GM21360 (cell line): Measurements from ENCODE around the gene HTRA1.

ENCODE experiments used
- ATAC-seq: cut with Tn5 transposase; IDR thresholded peaks from one replicate; pipeline ENCODE4 v1.9.1; 2021; ENCODE audit warnings: mild to moderate bottlenecking, moderate library complexity; ENCODE audit not compliant: unreplicated experiment

The HTRA1 gene

GRCh38 chr10:122493761-122494160 is 32.4 kb downstream of the HTRA1 start:
- no peak for ATAC-seq

DNA sequence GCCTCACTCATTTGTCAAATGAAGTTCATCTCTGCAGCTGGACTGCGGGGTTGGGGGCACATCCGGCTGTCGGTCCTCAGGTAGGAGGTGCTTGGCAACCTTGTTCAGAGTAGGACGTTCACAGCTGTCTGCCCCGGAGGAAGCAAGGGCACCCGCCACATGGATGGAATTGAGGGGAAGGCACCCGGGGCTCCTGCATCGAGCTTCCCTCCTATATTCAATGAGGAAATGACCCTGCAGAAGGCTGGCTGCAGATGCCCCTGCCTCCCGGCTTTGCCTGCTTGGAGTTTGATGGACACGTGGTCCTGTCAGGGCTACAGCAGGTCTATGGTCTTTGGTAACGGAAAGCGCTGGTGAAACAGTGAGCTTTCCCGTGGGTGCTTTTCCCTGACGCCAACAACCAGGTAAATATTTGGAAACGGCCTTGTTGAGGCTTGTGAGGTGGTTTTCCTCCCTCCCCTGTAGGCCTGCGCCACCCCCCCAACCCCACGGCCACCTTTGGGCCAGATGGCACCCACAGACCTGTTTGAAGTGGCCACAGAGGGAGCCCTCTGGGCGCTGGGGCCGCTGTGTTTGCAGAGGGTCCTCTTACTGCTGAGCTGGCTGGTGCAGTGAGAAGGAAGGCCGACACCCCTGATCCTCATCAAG is 32.9 kb downstream of the HTRA1 start:
- no peak for ATAC-seq

- no peak for ATAC-seq
These were observed 33.5 kb downstream of the HTRA1 start for GRCh38 chr10:122494833-122495232.

GRCh38 chr10:122495406-122496340 is 34.3 kb downstream of the HTRA1 start:
- ATAC-seq = no peak

GRCh38 chr10:122497241-122497640 is 35.9 kb downstream of the HTRA1 start:
- no peak for ATAC-seq

GRCh38 chr10:122498521-122498920 is 37.2 kb downstream of the HTRA1 start:
- no peak for ATAC-seq

- ATAC-seq = no peak
These were observed 37.7 kb downstream of the HTRA1 start for GRCh38 chr10:122499012-122499411.

DNA sequence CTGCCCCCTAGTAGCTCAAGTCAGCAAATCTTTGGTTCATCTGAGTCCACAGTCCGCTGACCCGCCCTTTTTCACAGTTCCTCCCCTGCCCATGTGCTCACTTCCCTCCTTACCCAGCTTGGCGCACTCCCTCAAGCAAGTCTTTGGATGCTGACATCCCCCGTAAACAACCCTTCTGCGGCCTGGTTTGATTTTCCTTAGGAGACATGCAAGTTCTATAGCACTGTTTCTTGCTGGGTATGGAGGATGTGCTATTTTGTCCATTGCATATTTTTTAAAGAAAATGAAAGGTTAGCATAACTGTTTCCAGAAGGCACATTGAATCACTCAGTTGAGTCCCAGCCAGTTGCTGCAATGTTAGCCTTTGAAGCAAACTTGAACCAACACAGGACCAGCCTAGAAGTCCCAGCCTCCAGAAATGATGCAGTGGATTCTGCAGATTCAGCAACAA is 38.2 kb downstream of the HTRA1 start:
- no peak for ATAC-seq

- ATAC-seq = no peak
These were observed 38.8 kb downstream of the HTRA1 start for GRCh38 chr10:122500194-122500593.

DNA sequence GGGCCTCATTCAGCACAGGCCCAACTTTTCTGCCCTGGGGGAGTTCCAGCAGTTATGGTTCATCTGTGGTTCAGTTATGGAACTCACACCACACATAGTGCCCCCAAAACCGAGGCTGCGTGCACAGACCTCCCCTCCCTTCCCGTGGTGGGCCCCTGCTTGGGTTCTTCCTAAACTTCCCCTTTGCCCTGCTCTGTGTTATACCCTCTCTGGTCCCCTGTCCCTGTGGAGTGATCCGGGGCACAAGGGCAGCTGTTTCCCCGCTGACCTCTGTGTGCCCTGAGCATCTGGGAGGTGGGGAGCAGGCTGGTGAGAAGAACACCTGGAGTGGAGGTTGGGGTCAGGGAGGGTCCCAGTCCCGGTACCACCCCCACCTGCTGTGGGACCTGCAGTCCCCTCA is 39.4 kb downstream of the HTRA1 start:
- no peak for ATAC-seq

GRCh38 chr10:122503012-122503411 is 41.7 kb downstream of the HTRA1 start:
- no peak for ATAC-seq

DNA sequence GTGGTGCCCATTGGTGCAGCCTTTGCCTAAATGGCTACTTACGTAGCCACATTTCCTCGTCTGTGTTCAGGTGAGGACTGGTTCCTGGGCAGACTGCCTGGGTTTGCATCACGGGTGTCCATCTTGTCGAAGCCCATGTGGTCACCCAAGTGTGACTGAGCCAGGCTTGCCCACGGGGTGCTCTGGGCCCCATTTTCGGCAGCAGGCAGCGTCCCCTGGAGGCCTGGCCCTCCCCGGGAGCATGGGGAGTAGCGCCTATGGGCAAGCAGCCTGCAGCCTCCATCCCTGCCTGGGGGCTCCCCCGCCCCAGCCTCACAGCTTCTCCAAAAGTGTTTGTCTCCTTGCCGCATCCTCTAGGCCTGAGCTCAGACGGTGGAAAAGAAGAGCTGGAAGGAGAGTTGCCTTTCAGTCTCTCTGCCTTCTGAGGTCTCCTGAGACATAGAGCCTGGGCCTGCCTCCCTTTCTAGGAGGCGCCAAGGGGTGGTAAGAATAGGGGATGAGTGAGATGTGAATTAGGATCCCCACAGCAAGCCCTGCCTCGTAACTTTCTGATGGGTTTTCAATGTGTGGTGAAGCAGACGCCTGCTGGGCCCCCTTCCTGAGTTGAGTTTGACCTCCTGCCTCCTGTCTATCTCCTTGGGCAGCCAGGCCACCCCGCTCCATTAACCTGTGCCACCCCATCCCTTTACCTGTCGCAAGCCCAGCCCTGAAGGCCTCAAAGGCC is 42.7 kb downstream of the HTRA1 start:
- no peak for ATAC-seq

DNA sequence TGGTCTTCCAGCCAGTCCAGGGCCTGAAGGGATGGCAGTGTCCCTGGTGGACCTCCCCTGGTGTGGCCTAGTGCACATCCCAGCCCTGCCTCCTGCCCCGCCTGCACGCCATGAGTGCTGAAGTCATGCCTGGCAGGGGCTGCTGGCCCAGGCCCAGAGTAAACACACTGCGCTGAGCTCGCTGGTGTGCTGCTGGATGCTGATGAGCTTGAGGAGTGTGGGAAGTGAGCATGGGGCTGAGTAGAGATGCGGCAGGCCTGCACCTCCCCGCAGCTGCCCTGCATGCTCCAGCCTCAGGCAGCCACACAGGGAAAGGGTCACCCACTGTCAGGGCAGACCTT is 43.2 kb downstream of the HTRA1 start:
- no peak for ATAC-seq

GRCh38 chr10:122505011-122505410 is 43.7 kb downstream of the HTRA1 start:
- no peak for ATAC-seq

- no peak for ATAC-seq
These were observed 44.7 kb downstream of the HTRA1 start for GRCh38 chr10:122505885-122506645.

GRCh38 chr10:122507616-122508015 is 46.3 kb downstream of the HTRA1 start:
- ATAC-seq = no peak

DNA sequence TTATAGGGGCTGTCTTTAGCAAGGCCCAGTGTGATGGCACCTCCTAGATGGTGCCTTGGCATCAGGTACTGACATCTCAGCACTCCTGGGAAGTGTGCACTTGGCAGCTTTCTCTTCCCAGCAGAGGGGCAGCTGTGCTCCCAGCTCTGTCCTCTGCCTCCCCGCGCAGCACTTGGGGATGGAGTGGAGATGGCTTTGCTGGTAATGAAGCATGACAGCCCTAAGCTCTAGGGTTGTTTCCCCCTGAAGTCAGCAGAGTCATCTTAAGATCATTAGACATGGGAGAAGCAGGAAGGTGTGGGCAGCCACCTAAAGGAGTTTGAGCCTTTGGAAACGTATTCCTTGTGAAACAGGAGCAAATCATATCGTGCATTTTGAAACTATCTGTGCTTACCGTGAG is 46.7 kb downstream of the HTRA1 start:
- ATAC-seq = no peak

DNA sequence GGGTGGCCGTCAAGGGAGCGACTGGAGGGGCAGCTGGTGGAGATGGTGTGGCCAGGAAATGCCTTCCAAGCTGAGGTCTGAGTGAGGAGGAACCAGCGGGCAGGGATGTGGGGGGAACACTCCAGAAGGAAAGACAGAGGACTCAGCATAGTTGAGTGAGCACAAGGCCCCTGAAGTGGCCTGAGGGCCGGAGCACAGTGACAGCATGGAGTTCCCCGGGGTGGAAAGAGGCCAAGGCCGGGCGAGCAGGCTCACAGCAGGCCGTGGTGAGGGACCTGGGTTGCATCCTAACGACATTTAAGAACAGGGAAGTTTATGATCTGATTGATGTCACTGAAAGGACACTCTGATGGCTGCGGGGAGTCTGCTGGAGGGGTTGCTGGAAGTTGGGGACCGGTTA is 48.0 kb downstream of the HTRA1 start:
- no peak for ATAC-seq

DNA sequence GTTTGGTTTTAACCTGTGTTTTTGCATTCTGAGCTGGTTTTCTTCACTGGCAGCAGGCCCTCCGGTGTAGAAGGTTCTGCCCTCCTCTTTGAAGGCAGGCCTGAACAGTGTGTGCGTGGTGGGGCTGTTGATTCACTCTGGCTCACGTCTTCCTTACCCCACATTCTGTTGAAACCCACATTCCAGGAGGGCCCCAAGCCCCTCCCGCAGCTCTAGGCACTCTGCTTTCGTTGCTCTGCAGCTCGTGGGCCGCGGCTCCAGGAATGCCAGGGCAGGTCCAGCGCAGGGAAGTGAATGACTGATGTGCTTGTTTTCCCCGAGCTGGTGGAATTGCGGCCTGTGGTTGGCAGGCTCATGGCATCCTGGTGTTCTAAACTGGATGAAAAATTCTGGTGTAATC is 49.0 kb downstream of the HTRA1 start:
- ATAC-seq = no peak

DNA sequence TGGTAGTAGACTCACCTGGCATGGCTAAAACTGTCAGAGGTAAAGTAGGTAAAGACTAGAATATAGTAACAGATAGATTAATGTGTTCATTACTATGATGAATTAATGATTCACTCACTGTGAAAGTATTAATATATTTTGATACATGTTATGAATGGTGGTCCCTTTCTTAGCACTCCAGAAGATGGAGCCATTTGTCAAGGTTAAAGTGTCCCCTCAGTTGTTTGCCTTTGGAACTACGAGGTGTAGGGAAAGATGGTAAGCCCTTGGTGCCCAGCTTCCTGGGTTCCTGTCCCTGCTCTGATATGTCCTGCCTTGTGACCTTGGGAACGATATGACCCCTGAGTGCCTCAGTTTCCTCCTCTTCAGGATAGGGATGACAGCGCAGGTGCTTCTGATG is 49.4 kb downstream of the HTRA1 start:
- no peak for ATAC-seq

- no peak for ATAC-seq
These were observed 51.7 kb downstream of the HTRA1 start for GRCh38 chr10:122513053-122513452.
